ENCODE results near the gene SORCS1.
A peak's percentile ranks its signal among the peaks of the same experiment; 100 is the strongest.

SORCS1 gene

GRCh38 chr10:106566873-106567272 is 597.6 kb downstream of the SORCS1 start:
- DNase-seq, result peak; percentile 46

GRCh38 chr10:106565546-106565945 is 599.0 kb downstream of the SORCS1 start:
- peak; percentile 43 for DNase-seq

GRCh38 chr10:106563384-106563783 is 601.1 kb downstream of the SORCS1 start:
- no peak for DNase-seq

- DNase-seq, result peak; percentile 84
Observed at GRCh38 chr10:106560925-106561640, 603.4 kb downstream of the SORCS1 start.

GRCh38 chr10:106559442-106559841 is 605.1 kb downstream of the SORCS1 start:
- no peak for DNase-seq

- peak; percentile 70 for DNase-seq
Observed at GRCh38 chr10:106557951-106558733, 606.4 kb downstream of the SORCS1 start.

- peak; percentile 85 for DNase-seq
Observed at GRCh38 chr10:106557053-106557452, 607.5 kb downstream of the SORCS1 start.

- no peak for DNase-seq
Observed at GRCh38 chr10:106555599-106555998, 608.9 kb downstream of the SORCS1 start.

- DNase-seq, result peak; percentile 77
Observed at GRCh38 chr10:106551501-106552062, 612.9 kb downstream of the SORCS1 start.

- no peak for DNase-seq
Observed at GRCh38 chr10:106548832-106549231, 615.7 kb downstream of the SORCS1 start.

- DNase-seq, result no peak
Observed at GRCh38 chr10:106547047-106547635, 617.4 kb downstream of the SORCS1 start.

GRCh38 chr10:106542461-106542860 is 622.0 kb downstream of the SORCS1 start:
- no peak for DNase-seq

GRCh38 chr10:106540645-106541044 is 623.9 kb downstream of the SORCS1 start:
- peak; percentile 63 for DNase-seq

- no peak for DNase-seq
Observed at GRCh38 chr10:106537866-106538265, 626.6 kb downstream of the SORCS1 start.

GRCh38 chr10:106535304-106535953 is 629.1 kb downstream of the SORCS1 start:
- no peak for DNase-seq

- no peak for DNase-seq
Observed at GRCh38 chr10:106534441-106534840, 630.1 kb downstream of the SORCS1 start.

GRCh38 chr10:106528702-106529101 is 635.8 kb downstream of the SORCS1 start:
- no peak for DNase-seq

GRCh38 chr10:106525835-106526234 is 638.7 kb downstream of the SORCS1 start:
- peak; percentile 14 for DNase-seq

Data from fibroblast of skin of right biceps (primary cell).